GM19324 (cell line): ENCODE results near the gene SPIRE2.
A peak's percentile ranks its signal among the peaks of the same experiment; 100 is the strongest.
"Not testable (repeated sequence)": the region's sequence is repeated elsewhere in the genome, so short reads cannot be mapped to it uniquely, and the experiment has no call there.

Source experiments
- ATAC-seq: cut with Tn5 transposase; IDR thresholded peaks from one replicate; pipeline ENCODE4 v1.9.1; 2021; ENCODE audit warnings: mild to moderate bottlenecking, moderate library complexity; ENCODE audit not compliant: unreplicated experiment, low FRiP score

Gene SPIRE2

GRCh38 chr16:89911375-89911774 is 83.1 kb downstream of the SPIRE2 start:
- ATAC-seq = no peak

- ATAC-seq = no peak
These were observed 83.9 kb downstream of the SPIRE2 start for GRCh38 chr16:89912143-89912542.

DNA sequence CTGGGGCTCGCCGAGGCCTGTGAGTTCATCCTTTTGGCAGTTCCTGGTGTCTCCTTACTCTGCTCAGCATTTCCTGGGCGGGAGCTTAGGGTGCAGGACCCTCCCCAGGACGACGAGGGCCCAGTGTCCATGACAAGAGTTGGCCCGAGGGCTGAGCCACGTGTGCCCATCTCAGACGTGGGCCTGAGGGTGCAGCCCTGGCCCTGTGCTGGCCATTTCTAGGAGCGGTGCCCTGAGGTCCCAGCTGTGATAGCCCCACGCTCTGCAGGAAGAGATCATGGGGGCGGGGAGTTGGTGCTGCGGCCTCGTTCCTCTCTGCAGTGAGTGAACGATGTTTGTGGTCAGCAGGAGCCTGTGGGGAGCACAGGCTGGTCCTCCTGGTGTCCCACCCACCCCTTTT is 84.4 kb downstream of the SPIRE2 start:
- no peak for ATAC-seq

DNA sequence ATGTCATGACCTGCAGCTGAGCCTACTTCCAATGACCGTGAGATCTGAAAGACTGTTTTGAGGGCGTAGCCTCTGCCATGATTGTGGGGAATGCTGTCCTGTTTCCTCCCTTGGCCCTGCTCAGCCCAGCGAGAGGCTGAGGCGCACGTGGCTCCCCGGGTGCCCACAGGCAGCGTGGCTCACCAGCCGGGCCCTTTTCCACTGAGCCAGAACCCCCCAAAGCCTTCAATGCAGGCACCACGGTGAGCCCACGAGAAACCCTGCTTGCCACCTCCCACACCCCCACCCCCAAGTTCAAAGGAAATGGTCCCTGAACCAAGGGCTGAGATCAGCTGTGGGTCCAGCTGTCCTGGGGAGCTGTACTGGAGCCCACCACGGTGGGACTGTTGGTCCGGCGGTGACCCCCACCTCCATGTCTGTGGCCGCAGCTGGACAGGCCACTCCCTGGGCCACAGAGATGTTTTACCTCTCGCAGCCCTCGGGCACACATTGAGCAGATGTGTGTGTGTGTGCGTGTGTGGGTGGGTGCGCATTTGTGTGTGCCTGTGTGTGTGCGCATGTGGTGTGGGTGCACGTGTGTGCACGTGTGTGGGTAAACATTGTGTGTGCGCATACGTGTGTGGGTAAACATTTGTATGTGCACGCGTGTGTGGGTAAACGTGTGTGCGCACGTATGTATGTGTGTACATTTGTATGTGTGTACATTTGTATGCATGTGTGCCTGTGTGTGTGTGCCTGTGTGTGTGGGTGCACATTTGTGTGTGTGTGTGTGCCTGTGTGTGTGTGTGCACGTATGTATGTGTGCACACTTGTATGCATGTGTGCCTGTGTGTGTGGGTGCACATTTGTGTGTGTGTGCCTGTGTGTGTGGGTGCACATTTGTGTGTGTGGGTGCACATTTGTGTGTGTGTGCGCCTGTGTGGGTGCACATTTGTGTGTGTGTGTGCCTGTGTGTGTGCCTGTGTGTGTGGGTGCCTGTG is 85.4 kb downstream of the SPIRE2 start:
- no peak for ATAC-seq

GRCh38 chr16:89914642-89915285 is 86.5 kb downstream of the SPIRE2 start:
- ATAC-seq = not testable (repeated sequence)

DNA sequence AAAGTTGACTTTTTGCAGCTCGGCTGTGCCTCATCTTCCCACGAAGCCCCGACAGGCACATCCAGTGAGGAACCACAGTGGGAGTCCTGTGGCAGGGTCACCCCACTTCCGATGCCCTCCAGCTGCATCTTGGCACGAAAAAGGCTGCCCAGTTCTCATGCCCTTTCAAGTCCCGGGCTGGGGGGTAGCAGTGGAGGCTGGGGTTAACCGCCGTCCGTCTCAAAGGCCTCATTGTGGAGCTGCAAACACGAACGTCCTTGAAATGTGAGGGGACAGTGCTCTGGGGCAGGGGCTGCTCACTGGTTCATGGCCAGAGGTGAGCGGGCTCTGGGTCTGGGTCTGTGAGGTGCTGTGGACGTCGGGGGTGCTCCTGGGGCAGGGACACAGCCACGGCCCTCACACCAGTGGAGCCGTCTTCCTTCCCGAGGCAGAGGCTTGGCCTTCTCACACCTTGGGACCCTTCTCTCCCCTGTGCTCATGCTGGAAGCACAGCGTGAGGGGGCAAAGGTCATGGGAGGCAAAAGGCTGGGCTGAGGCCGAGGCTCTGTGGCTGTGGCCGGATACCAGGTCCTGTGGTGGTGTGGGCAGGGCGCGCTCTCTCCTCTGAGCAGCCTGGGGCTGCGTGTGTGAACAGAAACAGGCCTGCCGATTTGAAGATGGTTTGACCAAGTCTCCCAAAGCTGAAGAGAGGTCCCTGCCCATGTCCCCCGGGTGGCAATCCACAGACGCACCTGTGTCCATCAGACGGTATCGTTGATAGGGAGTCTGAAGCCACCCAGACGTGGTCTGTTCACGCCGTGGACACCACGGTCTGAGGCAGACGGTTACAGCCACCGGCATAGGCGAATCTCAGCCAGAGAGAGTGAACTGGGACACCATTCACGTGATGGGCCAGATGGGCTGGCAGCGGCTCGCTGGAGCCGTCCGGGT is 87.3 kb downstream of the SPIRE2 start:
- no peak for ATAC-seq

DNA sequence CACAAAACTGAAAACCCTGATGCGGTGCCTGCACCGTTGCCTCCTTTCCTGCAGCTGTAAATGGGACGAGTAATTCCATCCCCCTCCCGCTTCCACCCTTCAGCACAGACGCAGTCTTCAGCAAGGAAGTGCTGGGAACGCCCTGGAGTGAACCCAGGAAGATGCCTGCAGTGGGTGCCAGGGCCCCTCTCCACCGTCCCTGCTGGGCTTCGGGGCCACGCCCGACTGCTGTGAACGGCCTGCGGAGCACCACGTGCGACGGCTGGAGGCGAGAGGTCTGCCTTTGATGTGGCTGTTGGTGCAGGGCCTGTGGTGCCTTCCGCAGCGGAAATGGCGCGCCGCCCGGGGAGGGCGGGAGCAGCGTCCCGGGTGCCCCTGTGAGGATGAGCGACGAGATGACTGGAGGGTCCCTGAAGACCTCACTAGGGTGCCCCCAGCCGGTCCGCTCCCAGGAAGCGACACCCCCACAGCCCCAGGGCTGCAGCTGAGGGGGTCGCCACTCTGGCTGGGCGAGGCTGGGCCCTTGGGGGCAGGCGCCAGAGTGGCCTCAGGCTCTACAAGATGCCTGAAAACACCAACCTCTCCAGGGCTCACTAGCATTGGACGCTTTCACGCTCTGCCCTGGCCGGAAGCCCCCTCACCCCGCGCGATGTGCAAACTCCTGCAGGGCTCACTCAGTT is 89.6 kb downstream of the SPIRE2 start:
- peak; percentile 60 for ATAC-seq

- no peak for ATAC-seq
These were observed 90.4 kb downstream of the SPIRE2 start, which contains the start of gene MC1R for GRCh38 chr16:89918453-89919347. Gene MC1R, plus strand, starts transcription at chr16:89918862. Its CDS starts 397 bp downstream, at chr16:89919259.

GRCh38 chr16:89919535-89920406 is 91.5 kb downstream of the SPIRE2 start:
- ATAC-seq = no peak

GRCh38 chr16:89920723-89921122 is 92.4 kb downstream of the SPIRE2 start:
- no peak for ATAC-seq
